ACHN (cell line): ENCODE data around the gene CDKN2B-AS1.

Experiments
- DNase-seq: peaks from one replicate; pipeline ENCODE4 v3.0.0-alpha.2; 2015
- in situ Hi-C: cut with HindIII; loops from 2 replicates; pipeline ENCODE4 v1.10.0; 2017; ENCODE audit warnings: low sequenced_read_pairs, low pct_ligation_motif_present, low pct_unique_long_range_greater_than_20kb

CDKN2B-AS1 gene

GRCh38 chr9:21974722-21975409, 19.7 kb upstream of the CDKN2B-AS1 start:
- in situ Hi-C loops, result no loop called here
- no peak for DNase-seq

GRCh38 chr9:21976334-21976875, 18.2 kb upstream of the CDKN2B-AS1 start:
- in situ Hi-C loops, result no loop called here
- DNase-seq, result no peak

DNA sequence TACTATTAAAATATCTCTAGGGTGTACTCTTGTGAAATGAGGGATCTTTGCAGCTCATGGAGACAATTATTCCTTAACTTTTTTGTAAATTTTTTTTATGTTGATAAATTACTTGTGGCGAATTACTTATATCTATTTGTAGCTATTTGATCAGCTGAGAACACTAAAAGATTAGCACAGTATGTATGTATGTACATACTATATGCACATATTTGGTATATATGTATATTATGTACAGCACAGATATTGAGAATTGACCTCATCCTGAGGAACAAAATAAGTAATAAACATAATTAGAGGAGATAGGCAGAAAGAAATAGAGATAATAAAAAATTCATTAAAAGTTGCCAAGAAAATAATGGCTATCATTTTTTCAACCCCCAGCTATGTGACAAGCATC, 12.2 kb upstream of the CDKN2B-AS1 start:
- in situ Hi-C loops, result no loop called here

DNA sequence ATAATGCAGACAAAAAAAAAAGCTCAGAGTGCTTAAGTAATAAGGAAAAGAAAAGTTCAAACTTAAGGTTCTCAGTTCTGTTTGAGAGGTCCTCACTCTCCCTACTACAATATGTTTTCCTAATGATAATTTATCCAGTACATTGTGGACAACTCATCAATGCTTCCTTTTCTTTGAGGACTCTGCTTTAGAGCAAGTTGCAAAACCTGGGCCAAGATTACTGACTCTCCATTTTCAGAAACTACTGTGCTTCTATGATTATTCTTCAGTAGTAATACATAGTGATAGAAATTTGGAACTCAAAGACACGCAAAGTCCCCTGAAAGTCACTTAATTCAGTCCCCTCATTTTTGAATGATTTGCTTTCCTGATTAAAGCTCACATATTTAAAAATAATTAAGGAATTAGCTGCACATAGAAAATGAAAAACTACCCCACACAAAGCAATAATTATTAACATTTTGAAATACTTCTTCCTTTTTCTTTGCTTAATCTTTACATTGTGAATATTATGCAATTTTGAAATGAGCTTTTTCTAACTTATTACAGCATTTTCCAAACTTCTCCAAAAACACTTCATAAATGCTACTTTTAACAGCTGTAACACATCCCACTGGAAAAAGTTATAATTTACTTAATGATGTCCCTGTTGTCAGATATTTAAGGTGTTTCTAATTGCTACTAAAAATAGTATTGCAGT, 11.6 kb upstream of the CDKN2B-AS1 start:
- in situ Hi-C loops, result no loop called here
- no peak for DNase-seq

More for the DNA sequence above, 12.2 kb upstream of the CDKN2B-AS1 start:
- DNase-seq, result no peak

- DNase-seq, result no peak
Observed at GRCh38 chr9:21983561-21983935, 11.0 kb upstream of the CDKN2B-AS1 start.

DNA sequence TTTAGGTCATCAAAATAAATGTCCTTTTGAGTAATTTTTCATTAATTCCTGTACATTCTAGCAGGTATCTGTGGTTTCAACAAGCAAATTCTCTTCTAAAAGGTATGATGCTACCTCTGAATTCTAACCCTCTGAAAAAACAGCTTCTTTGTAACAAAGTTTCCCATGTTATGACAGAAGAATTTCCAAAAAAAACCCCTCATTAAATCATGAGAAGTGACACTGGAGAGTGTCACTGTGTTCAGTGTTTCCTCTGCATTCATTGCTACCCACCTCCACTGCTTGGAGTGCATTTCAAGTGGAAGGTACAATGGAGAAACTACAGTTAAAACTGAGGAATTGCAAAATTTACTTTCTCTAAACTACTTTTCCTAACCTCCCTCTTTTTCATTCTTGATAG, 10.5 kb upstream of the CDKN2B-AS1 start:
- DNase-seq, result no peak
- in situ Hi-C loops, result no loop called here

More at GRCh38 chr9:21983561-21983935, 11.0 kb upstream of the CDKN2B-AS1 start:
- in situ Hi-C loops, result no loop called here

- DNase-seq, result no peak
- in situ Hi-C loops, result no loop called here
Observed at GRCh38 chr9:21985964-21986667, 8.5 kb upstream of the CDKN2B-AS1 start.

- in situ Hi-C loops, result no loop called here
- no peak for DNase-seq
Observed at GRCh38 chr9:21988056-21988990, 6.3 kb upstream of the CDKN2B-AS1 start.

- in situ Hi-C loops, result no loop called here
- no peak for DNase-seq
Observed at GRCh38 chr9:21989440-21990189, 5.0 kb upstream of the CDKN2B-AS1 start.

DNA sequence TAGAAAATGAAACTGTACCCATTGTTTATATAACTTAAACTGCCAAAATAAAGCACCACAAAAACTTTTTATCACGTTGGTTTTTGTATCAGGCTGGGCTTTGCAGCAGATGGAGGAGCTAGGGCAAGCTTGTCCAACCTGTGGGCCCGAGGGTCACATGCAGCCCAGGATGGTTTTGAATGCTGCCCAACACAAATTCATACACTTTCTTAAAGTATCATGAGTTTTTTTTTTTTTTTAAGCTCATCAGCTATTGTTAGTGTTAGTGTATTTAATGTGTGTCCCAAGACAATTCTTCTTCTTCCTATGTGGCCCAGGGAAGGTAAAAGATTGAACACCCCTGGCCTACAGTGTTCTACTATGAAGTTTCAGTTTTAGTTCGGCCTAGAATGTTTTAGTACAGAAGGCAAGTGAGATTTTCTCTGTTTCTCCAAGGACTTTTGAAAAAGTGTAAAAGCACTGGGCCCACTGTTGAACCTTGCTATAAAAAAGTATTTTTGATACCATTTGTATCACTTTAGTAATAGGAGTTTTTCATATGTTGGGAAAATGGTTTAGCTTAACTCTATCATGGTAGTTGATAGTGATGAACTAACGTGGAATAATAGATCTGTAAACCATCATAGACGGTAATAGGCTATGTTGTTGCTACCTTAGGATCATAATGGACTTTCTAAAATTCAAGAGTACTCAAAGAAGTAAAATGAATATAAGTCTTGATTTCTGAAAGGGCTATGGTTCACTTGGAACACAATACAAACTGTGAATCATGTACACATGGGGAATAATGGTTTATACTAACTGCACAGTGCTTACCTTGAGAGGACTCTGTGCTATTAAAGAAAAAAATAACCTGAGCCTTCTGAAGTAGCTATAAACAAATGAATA, 3.3 kb upstream of the CDKN2B-AS1 start:
- no peak for DNase-seq
- in situ Hi-C loops, result no loop called here

- no peak for DNase-seq
- in situ Hi-C loops, result no loop called here
Observed at GRCh38 chr9:21993007-21993406, 1.6 kb upstream of the CDKN2B-AS1 start.

GRCh38 chr9:21993893-21994555, 567 bp upstream of the CDKN2B-AS1 start, which contains the start of gene CDKN2A:
Gene CDKN2A, minus strand, starts transcription at chr9:21994392.
- in situ Hi-C loops, result no loop called here
- DNase-seq, result peak; percentile 77

DNA sequence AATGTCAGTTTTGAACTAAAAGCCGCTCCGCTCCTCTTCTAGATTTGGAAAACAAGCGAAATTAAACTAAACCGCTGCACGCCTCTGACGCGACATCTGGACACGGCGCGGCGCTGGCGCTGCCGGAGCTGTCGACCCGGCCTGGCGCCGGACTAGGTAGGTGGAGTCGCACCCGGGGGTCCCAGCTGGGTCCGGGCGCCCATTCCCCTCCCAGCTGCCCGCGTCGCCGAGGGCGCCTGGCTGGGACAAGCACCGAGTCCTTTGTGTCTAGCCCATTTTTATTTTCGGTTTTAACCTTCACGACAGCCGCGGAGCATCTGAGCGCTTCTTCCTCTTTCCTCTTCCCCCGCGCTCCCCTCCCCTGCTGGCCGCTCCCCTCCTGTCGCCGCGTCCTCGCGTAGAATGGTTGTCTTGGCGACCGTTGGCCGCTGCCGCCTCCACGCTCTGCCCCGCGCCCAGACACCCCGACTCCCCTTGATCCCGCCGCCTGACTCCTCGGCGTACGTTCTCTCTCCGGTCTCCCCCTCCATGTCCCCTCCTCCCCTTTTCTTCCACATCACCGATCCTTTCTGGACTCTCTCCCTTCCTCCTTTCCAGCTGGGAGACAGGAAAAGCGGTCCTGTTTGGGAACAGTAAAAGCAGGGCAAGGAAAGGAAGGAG, 545 bp downstream of the CDKN2B-AS1 start:
- peak; percentile 65 for DNase-seq
- in situ Hi-C loops, result no loop called here

GRCh38 chr9:21995666-21996398, 1.2 kb downstream of the CDKN2B-AS1 start:
- in situ Hi-C loops, result no loop called here
- no peak for DNase-seq

DNA sequence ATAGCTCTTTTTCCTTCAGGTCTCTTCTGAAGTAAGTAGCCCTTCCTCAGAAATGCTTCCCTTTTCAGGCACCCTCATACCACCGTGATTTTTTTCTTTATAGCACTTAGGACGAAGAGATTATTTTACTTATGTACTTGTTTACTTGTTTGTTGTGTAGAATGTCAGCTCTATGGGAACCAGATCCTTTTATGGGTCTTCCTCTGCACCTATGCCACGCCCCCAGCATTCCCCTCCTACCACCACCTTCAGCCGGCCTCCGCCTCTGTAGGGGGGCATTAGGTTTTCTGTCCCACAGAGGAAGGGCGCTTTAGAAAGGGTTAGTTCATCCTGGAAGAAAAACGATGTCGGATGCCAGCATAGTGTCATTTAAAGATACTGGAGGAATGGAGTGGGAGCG, 1.8 kb downstream of the CDKN2B-AS1 start:
- no peak for DNase-seq
- in situ Hi-C loops, result no loop called here
